Stimulated activated CD4-positive, alpha-beta T cell treated with anti-CD3 and anti-CD28 coated beads, Interleukin-1b, Interleukin-23, amount 100 ng/mL, for 1 hour (primary cell): ENCODE data around the gene SGCB.
"Not testable (repeated sequence)": the region's sequence is repeated elsewhere in the genome, so short reads cannot be mapped to it uniquely, and the experiment has no call there.

Source experiments
- DNase-seq, 2 donors: peaks; one replicate each; pipeline ENCODE4 v3.0.0-alpha.2; 2020; ENCODE audit warnings: low read depth in 2 of 2

Gene SGCB

DNA sequence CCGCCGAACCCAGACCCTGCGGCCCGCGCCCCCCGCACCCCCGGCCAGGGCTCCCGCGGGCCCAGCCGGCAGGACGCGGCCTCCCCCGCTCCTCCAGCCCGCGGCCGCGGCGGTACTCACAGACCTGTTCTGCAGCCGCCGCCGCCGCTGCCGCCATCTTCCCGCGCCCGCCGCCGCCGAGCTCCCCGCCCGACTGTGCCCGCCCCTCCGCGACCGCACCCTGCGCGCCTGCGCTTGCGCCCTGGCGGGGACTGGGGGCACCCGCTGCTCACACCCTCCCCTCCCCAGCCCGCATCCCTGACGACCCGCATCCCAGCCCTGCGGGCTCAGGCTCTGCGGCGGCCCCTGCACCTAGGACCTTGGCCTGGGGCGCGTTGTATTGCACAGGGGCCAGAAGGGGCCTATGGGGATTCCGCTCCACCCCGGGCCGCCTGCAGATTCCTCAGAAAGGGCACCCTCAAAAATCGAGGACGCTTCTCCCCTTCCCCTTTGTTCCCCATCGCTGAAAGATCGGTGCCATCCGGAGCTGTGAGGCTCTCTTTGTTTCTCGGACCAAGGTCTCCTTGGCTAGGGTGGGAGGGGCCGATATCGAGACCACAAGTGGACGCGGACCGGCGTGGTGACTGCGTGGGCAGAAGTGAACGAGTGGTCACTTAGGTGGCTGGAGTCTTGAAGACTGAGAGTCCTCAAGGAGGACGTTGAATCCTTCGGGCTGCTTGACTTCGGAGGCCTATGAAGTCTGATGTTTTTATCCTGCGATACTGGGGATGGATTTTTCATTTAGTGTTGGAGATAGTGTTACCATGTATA is at the start of gene SGCB:
SGCB (minus strand) TSS at position 197 of the 810 bp plus-strand sequence; CDS start at position 157, 40 bp downstream.
- DNase-seq, result peak; percentile 28 to 56

DNA sequence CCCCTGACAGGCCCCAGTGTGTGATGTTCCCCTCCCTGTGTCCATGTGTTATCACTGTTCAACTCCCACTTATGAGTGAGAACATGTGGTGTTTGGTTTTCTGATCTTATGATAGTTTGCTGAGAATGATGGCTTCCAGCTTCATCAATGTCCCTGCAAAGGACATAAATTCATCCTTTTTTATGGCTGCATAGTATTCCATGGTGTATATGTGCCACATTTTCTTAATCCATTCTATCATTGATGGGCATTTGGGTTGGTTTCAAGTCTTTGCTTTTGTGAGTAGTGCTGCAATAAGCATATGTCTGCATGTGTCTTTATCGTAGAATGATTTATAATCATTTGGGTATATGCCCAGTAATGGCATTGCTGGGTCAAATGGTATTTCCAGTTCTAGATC is 48.3 kb upstream of the SGCB start:
- not testable (repeated sequence) for DNase-seq

DNA sequence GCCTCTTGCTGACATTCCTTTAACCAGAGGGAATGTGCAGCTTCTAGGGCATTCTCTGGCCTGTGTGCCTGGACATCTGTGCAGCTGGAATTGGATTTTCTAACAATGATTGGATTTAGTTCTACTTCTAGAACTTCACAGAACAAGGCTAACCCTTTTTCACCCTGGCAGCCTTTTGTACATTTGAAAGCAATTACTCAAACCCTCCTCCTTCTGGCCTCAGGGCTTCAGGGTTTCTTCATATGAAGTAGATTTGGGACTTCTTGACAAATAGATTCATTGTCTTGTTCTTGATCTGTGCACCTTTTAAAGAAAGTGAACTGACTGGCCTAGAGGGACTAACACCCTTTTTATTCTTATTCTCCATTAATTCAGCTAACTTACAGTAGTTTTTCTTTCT is 43.1 kb upstream of the SGCB start:
- no peak for DNase-seq

- no peak for DNase-seq
These were observed 41.6 kb upstream of the SGCB start for GRCh38 chr4:52079659-52080058.

GRCh38 chr4:52076731-52077130 is 38.6 kb upstream of the SGCB start:
- no peak for DNase-seq

DNA sequence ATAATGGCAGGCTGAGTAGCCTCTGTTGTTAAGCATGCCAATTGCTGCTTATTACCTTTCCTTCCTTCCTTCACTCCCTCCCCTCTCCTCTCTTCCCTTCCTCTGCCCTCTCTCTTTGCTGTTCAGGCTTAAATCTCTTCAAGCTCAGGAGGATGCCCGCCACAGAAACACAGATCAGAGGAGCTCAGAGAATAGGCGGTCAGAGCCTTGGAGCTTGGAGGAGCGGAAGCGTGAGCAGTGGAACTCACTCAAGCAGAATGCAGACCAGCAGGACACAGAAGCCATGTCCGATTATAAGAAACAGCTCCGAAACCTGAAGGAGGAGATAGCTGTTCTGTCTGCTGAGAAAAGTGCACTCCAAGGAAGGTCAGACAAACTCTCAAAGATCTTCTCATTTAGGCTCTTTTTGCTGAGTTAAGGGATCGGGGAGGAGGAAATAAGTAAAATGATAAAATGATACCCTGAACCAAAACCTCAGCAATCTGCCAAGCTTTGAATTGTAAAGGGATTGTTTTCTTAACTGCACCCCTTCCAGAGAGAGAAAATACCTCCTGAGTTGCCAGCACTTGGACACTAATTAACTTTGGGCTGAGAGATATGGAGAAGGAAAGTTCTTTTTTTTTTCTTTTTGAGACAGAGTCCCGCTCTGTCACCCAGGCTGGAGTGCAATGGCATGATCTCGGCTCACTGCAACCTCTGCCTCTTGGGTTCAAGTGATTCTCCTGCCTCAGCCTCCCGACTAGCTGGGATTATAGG is 33.9 kb upstream of the SGCB start:
- no peak for DNase-seq

DNA sequence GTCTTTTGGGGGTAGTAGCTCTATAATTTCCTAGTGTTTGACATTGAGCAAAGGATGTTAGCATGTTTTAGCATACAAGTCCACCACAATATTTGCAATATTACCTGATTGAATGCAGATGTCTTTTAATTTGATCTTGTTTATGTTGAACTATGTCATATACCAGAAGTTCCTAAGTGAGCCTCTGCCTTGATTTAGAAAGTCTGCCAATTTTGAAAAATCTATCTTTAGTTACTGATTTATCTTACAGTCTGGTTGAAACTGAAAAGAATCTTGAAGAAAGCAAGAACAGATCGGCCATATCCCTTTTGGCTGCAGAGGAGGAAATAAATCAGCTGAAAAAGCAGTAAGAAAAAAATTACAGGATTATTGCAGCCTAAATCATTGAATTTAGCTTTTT is 31.5 kb upstream of the SGCB start:
- no peak for DNase-seq

DNA sequence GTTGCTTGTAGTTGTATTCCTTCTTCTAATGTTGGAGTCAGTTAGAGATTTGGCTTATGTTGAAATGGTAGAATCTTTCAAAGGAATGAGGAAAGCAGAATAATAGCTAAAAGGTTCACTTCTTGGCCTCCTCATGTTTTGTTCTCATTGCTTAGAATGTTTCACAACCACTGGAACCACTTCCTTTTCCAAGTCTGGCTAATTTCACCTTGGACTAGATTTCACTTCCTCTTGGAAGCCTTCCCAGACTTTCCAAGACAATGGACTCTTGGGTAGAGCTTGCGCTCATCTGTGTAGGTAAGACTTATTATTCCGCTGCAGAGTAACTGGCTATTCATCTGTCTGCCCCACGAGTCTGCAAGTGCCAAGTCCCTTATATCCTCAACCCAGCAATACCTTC is 21.3 kb upstream of the SGCB start:
- no peak for DNase-seq

DNA sequence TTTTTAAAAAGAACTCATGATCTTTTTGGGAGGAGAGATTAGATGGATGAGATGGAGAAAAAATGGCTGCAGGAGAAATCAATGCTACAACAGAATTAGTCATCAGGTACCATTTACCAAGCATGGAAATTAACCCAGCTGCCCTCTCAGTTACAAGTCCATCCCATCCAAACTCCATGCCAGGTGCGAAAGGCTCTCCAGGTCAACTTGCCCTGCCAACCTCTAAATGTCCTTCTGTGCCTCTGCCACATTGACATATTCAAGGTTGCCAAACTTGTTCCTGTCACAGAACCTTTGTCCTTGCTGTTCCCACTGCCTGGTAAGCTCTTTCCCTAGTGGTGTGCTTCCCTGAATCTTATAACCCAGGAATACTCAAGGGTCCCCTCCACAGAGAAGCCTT is 20.2 kb upstream of the SGCB start:
- no peak for DNase-seq

DNA sequence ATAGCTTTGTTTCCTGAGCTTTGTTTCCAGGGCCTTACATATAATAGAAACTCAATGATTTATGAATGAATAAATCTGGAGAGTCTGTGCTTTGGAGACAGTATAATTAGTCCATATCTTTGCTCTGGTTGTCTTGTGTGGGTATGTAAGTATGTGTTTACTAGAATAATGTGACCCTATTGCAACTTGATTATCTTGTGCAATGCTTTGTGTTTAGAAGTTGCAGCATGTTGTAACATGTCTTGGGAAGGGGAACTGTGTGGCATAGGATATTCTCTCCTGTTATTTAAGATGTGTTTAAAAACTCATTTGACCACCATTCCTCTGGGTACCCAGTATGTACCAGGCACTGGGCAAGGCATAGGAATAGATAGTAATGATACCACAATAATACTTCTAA is 19.1 kb upstream of the SGCB start:
- DNase-seq, result no peak

- DNase-seq, result no peak
These were observed 16.2 kb upstream of the SGCB start for GRCh38 chr4:52054254-52054653.

DNA sequence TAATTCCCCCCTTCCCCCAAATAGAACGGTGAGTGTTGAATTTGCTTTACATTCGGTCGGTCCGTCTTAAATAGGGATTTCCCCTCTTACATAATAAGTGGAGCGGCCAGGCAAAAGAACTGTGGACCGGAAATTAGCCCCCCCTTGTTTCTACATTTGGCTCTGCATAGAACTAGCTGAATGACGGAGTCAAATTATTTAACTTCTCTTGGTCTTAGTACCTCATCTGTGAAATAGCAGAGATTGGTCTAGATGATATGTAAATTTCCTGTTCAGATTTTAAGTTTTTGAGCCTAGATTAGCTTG is 14.3 kb upstream of the SGCB start:
- DNase-seq, result no peak

DNA sequence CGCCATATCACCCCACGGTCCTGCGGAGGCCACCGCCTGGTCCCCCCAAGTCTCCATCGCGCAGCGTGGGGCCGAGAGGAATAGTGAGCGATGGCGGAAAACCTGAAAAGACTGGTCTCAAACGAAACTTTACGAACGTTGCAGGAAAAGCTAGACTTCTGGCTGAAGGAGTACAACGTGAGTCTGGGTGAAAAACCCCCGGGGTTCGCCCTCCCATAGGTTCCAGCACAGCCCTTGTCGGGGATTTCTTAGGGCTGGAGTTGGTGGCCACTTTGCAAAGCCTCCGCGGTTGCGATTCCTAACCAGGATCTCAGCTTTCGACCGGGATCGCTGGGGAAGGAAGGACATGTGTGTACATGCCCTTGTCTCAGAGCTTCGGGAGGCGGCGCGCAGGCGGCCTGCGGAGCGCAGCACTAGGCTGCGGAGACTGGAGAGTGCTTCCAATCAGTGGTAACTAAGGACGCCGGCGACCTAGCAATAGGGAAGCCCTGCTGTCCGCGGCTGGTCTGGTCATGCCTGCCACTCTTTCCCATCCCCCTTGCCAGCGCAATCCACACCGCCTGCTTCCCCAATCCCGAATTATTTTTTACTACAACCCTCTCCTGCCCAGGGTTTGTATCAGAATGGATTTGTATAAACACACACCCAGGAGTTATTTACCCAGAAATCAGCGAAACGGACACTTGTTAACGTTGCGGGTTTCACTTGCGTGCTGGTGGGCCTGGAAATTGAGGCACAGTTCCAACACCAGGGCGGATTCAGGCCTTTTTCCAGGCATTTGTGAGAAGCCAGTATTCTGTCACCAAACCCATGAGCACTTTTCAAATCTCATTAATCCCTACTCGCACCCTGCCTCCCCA is 13.7 kb upstream of the SGCB start:
- no peak for DNase-seq

DNA sequence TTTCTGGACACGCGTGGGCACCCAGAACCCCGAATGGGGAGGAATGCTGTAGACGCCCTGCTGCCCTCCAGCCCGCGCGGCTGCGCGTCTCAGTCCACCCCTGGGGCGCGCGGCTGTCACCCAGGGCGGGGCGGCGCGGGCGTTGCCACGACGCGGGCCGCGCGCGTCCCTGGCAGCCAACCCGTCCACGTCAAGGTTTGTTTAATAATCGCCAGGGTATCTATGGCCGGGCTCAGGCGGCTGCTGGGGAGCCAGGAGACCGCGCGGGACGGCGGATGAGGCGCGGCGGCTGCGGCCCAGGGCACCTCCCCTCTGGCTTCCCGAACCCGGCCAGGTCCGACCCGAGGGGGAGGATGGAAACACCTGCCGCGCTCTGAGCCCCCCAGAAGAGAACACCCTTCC is 13.1 kb upstream of the SGCB start, which contains the start of gene SPATA18:
SPATA18 (plus strand) TSS at position 92 of the 402 bp plus-strand sequence. CDS start 401 bp downstream, outside the sequence.
- no peak for DNase-seq

GRCh38 chr4:52049266-52049665 is 11.2 kb upstream of the SGCB start:
- no peak for DNase-seq

- DNase-seq, result no peak
These were observed 6.9 kb upstream of the SGCB start for GRCh38 chr4:52045028-52045427.

GRCh38 chr4:52037689-52038102 is 403 bp downstream of the SGCB start:
- no peak for DNase-seq

- DNase-seq, result no peak
These were observed 1.1 kb downstream of the SGCB start for GRCh38 chr4:52036886-52037530.

GRCh38 chr4:52035190-52035589 is 2.9 kb downstream of the SGCB start:
- no peak for DNase-seq

DNA sequence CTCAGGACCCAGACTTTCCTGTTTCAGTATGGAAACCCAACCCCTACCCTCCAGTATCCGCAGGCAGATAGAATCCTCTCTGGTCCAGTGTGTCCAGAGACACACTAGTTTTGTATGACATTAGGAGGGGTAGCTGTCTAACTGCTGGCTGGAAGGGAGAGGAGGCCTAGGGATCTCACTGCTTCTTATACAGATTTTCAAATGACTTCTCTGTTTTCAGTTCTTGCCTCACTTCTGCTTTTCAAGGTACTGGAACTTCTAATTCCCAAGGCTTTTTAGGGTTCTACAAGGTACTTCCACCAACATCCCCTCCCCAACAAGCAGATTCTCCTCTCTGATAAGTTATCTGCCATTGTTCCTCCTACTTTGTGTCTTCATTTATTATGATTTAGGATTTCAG is 6.1 kb downstream of the SGCB start:
- DNase-seq, result no peak

GRCh38 chr4:52028970-52029369 is 9.1 kb downstream of the SGCB start:
- DNase-seq, result no peak
